Epithelial cell of esophagus (primary cell): ENCODE results near the gene MORN1.

ENCODE experiments used
- DNase-seq: peaks from one replicate; pipeline ENCODE4 v3.0.0; 2010; ENCODE audit warnings: low read depth
- H3K4me3 ChIP-seq: 2 replicates; pipeline ENCODE4 v1.5.1; 2011; ENCODE audit warnings: mild to moderate bottlenecking, low read length, control low read depth
- CTCF ChIP-seq: IDR thresholded peaks from 2 replicates; pipeline ENCODE4 v1.5.1; 2011; ENCODE audit warnings: low read depth, mild to moderate bottlenecking, low read length, control low read depth, inconsistent platforms; ENCODE audit not compliant: insufficient read depth; ENCODE audit errors: missing control alignments

The MORN1 gene

DNA sequence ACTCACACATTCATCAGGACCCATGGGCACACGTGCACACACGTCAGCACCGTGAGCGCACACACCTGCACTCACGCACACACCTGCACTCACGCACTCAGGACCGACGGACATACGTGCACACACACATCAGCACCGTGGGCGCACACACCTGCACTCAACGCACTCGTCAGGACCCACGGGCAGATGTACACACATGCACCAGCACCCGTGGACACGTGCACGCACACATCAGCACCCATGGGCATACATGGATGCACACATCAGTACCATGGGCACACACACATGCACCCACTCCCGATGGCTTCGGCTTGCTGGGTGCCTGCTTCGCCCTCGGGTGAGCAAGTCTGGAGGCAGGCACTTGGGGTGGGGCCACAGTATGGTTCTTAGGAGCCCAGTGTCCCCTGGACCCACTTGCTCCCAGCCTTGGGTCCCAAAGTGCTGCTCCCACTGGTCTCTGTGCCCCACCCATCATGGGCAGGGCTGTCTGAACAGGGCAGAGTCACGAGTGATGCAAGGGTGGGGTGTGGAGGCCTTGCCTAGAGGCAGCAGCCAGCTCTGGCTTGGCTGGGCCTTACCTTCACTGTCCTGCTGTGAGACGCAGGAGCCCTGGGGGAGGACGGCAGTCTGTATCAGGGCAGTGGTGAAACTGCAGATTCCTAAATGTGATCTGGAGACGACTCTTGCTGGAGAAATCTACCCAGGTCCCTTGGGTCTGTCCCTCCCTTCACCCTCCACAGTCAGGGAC is 113.4 kb downstream of the MORN1 start:
- no peak overlapping the region for H3K4me3 ChIP-seq
- peak; percentile 59 for DNase-seq
- no peak for TF ChIP-seq CTCF

DNA sequence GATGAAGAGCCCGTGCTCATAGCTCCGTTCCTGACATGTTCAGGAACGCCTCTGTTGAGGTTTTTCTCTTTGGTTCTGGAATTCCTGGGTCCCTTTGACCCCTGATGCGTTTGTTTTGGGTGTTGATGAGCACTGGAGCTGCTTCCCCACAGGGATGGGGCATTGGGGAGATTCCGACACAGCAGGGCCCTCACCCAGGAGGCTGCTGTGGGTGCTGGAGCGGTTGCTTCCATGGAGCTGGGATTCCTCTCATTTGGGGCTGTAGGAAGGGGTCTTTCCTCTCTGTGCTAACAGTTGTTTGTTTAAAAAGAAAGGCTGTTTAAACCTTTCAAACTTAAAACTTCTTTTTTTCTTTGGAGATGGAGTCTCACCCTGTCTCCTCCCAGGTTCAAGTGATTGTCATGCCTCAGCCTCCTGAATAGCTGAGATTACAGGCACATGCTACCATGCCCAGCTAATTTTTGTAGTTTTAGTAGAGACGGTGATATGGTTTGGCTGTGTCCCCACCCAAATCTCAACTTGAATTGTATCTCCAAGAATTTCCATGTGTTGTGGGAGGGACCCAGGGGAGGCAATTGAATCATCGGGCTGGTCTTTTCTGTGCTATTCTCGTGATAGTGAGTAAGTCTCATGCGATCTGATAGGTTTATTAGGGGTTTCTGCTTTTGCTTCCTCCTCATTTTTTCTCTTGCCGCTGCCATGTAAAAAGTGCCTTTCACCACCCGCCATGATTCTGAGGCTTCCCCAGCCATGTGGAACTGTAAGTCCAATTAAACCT is 114.4 kb downstream of the MORN1 start:
- no peak for DNase-seq

GRCh38 chr1:2275796-2276536 is 115.4 kb downstream of the MORN1 start:
- DNase-seq = peak; percentile 42
- TF ChIP-seq CTCF = no peak
- H3K4me3 ChIP-seq = no peak overlapping the region

More for the DNA sequence above, 114.4 kb downstream of the MORN1 start:
- H3K4me3 ChIP-seq = no peak overlapping the region
- TF ChIP-seq CTCF = no peak

DNA sequence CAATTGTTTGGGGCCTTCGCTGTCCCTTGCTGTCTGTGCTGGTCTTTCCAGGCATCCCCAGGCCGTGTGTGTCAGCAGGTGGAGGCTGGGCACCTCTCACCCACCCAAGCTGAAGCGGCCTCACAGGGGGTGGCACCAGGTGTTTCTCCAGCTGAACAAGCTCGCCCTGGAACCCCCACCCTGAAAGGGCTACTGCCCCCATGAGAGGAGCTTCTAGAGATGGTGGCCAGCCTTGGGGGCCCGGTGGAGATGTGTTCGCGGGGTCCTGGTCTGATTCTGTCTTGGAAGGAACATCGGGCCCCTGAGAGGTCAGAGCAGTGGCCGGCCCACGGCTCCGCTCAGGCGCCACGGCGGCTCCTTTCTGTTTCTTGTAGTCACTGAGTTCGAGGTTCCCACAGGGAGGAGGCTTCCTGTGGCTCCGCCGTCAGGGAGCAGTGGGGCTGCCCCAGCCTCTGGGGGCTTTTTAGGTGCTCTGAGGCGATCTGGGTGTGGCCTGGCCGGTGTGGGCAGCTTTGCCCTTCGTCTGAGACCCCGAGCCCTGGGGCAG is 116.4 kb downstream of the MORN1 start:
- no peak for DNase-seq
- TF ChIP-seq CTCF = no peak
- H3K4me3 ChIP-seq = no peak overlapping the region

GRCh38 chr1:2274231-2274928 is 117.0 kb downstream of the MORN1 start:
- DNase-seq = no peak
- H3K4me3 ChIP-seq = no peak overlapping the region
- TF ChIP-seq CTCF = no peak

- TF ChIP-seq CTCF = no peak
- no peak for DNase-seq
Measured at GRCh38 chr1:2273401-2274090, 117.8 kb downstream of the MORN1 start.

More at GRCh38 chr1:2273401-2274090, 117.8 kb downstream of the MORN1 start:
- H3K4me3 ChIP-seq = no peak overlapping the region
